OCI-LY1 (cell line): ENCODE data around the gene CRYGC.

Experiments
- H2AFZ ChIP-seq: fragments of 200-600 bp; sonication (generic), shearing (Covaris generic); 2 replicates; pipeline ENCODE4 v1.6.0; 2014; ENCODE audit warnings: antibody characterized with exemption, mild to moderate bottlenecking, low read length
- H3F3A ChIP-seq: fragments of 200-600 bp; sonication (generic), shearing (Covaris generic); 2 replicates; pipeline ENCODE4 v1.6.0; 2014; ENCODE audit warnings: mild to moderate bottlenecking, antibody characterized with exemption, low read length, moderate library complexity; ENCODE audit not compliant: insufficient read depth
- H3K27ac ChIP-seq: fragments of 200-600 bp; sonication (generic); 2 replicates; pipeline ENCODE4 v1.5.1; 2014; ENCODE audit warnings: low read length, mixed run types, mild to moderate bottlenecking, low read depth; ENCODE audit not compliant: poor library complexity, severe bottlenecking
- H3K27me3 ChIP-seq: fragments of 200-600 bp; sonication (generic); 2 replicates; pipeline ENCODE4 v1.6.0; 2014; ENCODE audit warnings: antibody characterized with exemption, mild to moderate bottlenecking, low read length, moderate library complexity; ENCODE audit not compliant: insufficient read depth
- H3K36me3 ChIP-seq: fragments of 200-600 bp; sonication (generic); 2 replicates; pipeline ENCODE4 v1.6.1; 2014; ENCODE audit warnings: mild to moderate bottlenecking, antibody characterized with exemption, low read length, moderate library complexity, mixed read lengths; ENCODE audit not compliant: insufficient read depth
- H3K4me1 ChIP-seq: fragments of 200-600 bp; sonication (generic); 2 replicates; pipeline ENCODE4 v1.5.1; 2014; ENCODE audit warnings: mild to moderate bottlenecking, low read length, moderate library complexity; ENCODE audit not compliant: insufficient read depth, severe bottlenecking
- H3K4me2 ChIP-seq: fragments of 200-600 bp; sonication (generic), shearing (Covaris generic); 2 replicates; pipeline ENCODE4 v1.6.1; 2014; ENCODE audit warnings: low read length
- H3K4me3 ChIP-seq: fragments of 200-600 bp; sonication (generic); 2 replicates; pipeline ENCODE4 v1.5.1; 2014; ENCODE audit warnings: low read length, low read depth, mild to moderate bottlenecking, mixed read lengths; ENCODE audit not compliant: poor library complexity, severe bottlenecking
- H3K79me2 ChIP-seq: fragments of 200-600 bp; shearing (Covaris generic); 2 replicates; pipeline ENCODE4 v1.6.1; 2016; ENCODE audit warnings: mixed run types, low read length, mixed read lengths; ENCODE audit not compliant: insufficient read depth
- H3K9ac ChIP-seq: fragments of 200-600 bp; sonication (generic), shearing (Covaris generic); 2 replicates; pipeline ENCODE4 v1.6.1; 2014; ENCODE audit warnings: mild to moderate bottlenecking, low read length, mixed read lengths
- H3K9me2 ChIP-seq: fragments of 200-600 bp; sonication (generic), shearing (Covaris generic); 2 replicates; pipeline ENCODE4 v1.6.1; 2014; ENCODE audit warnings: low read depth, mild to moderate bottlenecking, low read length, mixed read lengths
- H3K9me3 ChIP-seq: fragments of 200-600 bp; shearing (Covaris generic); 2 replicates; pipeline ENCODE4 v1.6.1; 2014; ENCODE audit warnings: low read length, mixed read lengths
- H4K20me1 ChIP-seq: fragments of 200-600 bp; sonication (generic), shearing (Covaris generic); 2 replicates; pipeline ENCODE4 v1.6.0; 2016; ENCODE audit warnings: mild to moderate bottlenecking, low read length; ENCODE audit not compliant: insufficient read depth
- EZH2 ChIP-seq: fragments of 200-600 bp; sonication (generic), shearing (Covaris generic); IDR thresholded peaks from 2 replicates; pipeline ENCODE4 v1.8.0; 2017; ENCODE audit warnings: borderline replicate concordance, mixed run types, mild to moderate bottlenecking, antibody characterized with exemption, low read length, moderate library complexity, mixed read lengths
- TF ChIP-seq, protein P1 (sequence below): fragments of 200-600 bp; sonication (generic), shearing (Covaris generic); IDR thresholded peaks from 2 replicates; pipeline ENCODE4 v1.5.1; 2017; ENCODE audit warnings: mild to moderate bottlenecking, antibody characterized with exemption, low read length, moderate library complexity, mixed read lengths

Gene CRYGC

DNA sequence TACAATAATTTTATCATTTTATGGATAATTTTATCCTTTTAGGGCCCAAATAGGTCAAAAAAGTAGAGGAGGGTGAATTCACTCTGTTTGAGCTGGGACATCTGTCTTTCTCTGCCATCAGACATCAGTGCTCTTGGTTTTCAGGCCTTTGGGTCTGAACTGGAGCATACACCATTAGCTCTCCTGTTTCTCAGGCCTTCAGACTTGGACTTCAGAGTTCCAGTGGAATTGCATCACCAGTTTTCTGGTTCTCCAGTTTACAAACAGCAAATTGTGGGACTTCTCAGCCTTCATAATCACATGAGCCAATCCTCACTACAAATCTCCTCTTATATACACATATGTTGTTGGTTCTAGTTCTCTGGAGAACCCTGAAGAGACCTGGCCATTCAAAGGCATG is 39.2 kb downstream of the CRYGC start:
- TF ChIP-seq EZH2: no peak
- TF ChIP-seq, protein P1, sequence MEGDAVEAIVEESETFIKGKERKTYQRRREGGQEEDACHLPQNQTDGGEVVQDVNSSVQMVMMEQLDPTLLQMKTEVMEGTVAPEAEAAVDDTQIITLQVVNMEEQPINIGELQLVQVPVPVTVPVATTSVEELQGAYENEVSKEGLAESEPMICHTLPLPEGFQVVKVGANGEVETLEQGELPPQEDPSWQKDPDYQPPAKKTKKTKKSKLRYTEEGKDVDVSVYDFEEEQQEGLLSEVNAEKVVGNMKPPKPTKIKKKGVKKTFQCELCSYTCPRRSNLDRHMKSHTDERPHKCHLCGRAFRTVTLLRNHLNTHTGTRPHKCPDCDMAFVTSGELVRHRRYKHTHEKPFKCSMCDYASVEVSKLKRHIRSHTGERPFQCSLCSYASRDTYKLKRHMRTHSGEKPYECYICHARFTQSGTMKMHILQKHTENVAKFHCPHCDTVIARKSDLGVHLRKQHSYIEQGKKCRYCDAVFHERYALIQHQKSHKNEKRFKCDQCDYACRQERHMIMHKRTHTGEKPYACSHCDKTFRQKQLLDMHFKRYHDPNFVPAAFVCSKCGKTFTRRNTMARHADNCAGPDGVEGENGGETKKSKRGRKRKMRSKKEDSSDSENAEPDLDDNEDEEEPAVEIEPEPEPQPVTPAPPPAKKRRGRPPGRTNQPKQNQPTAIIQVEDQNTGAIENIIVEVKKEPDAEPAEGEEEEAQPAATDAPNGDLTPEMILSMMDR: no peak
- Histone ChIP-seq H3K9me3 (no peaks in the 10 kb centered on the region), H3K27me3 (no peaks in the 10 kb centered on the region), H4K20me1 (no peaks in the 10 kb centered on the region), H3K4me2 (no peak overlapping the region), H3K79me2 (no peaks in the 10 kb centered on the region), H3K36me3 (no peaks in the 10 kb centered on the region), H3K4me1 (no peaks in the 10 kb centered on the region), H3F3A (no peaks in the 10 kb centered on the region), H3K9me2 (no peaks in the 10 kb centered on the region), H3K9ac (no peak overlapping the region), H2AFZ (no peak overlapping the region), H3K4me3 (no peak overlapping the region), H3K27ac (no peak overlapping the region)

DNA sequence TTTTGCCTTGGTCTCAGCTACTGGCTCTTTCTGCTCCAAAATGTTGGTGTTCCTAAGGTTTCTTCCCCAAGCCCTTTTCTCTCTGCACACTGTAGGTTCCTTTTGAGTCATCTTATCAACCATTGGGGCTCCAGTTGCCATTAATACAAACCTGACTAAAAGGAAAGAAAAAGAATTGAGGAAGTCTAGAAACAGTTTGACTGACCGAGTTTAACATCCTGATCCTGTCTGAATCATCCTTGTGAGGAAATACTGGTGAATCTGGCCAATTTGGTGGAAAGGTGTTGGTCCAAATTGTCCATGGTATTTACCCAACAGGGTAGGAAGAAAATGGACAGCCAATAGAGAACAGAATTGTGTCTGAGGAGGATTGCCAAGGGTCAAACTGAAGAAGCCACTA is 43.6 kb downstream of the CRYGC start:
- Histone ChIP-seq H3K4me2 (no peak overlapping the region), H3K4me1 (no peaks in the 10 kb centered on the region), H4K20me1 (no peaks in the 10 kb centered on the region), H3K36me3 (no peaks in the 10 kb centered on the region), H3K4me3 (no peak overlapping the region), H3K9me2 (no peaks in the 10 kb centered on the region), H3K9me3 (no peaks in the 10 kb centered on the region), H2AFZ (no peak overlapping the region), H3K79me2 (no peaks in the 10 kb centered on the region), H3K9ac (no peak overlapping the region), H3K27me3 (no peaks in the 10 kb centered on the region), H3K27ac (no peak overlapping the region), H3F3A (no peaks in the 10 kb centered on the region)
- no peak for TF ChIP-seq EZH2
- TF ChIP-seq, protein P1: no peak

DNA sequence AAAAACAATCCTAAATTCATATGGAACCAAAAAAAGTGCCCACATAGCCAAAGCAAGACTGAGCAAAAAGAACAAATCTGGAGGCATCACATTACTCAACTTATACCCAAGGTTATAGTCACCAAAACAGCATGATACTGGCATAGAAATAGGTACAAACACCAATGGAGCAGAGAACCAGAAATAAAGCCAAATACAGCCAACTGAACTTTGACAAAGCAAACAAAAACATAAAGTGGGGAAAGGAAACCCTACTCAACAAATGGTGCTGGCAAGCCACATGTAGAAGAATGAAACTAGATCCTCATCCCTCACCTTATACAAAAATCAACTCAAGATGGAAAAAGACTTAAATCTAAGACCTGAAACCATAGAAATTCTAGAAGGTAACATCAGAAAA is 45.8 kb downstream of the CRYGC start:
- no peaks in the 10 kb centered on the region for H4K20me1 ChIP-seq
- no peak overlapping the region for H3K27ac ChIP-seq
- no peak overlapping the region for H3K9ac ChIP-seq
- H3K36me3 ChIP-seq: no peaks in the 10 kb centered on the region
- H3K79me2 ChIP-seq: no peaks in the 10 kb centered on the region
- H3K9me3 ChIP-seq: no peaks in the 10 kb centered on the region
- no peaks in the 10 kb centered on the region for H3K27me3 ChIP-seq
- no peak overlapping the region for H2AFZ ChIP-seq
- H3F3A ChIP-seq: no peaks in the 10 kb centered on the region
- H3K4me3 ChIP-seq: no peak overlapping the region
- no peak overlapping the region for H3K4me2 ChIP-seq
- H3K4me1 ChIP-seq: no peaks in the 10 kb centered on the region
- TF ChIP-seq EZH2: no peak
- TF ChIP-seq, protein P1: no peak
- no peaks in the 10 kb centered on the region for H3K9me2 ChIP-seq
